Occipital lobe (tissue), 2 donors: Measurements from ENCODE around the gene SLC19A1. TPM values are rescaled to one million over a fixed set of nuclear protein-coding genes. Genes with fewer than 3 reads are reported as not detected.
"Not testable (repeated sequence)": the region's sequence is repeated elsewhere in the genome, so short reads cannot be mapped to it uniquely, and the experiment has no call there.

Experiments
- DNase-seq: peaks from one replicate; lab custom pipeline; 2025; lab: John Stamatoyannopoulos, UW
- total RNA-seq: library from RNA; depleted of rRNA; stranded (reverse); fragments of >200 nt; gene quantifications from one replicate; pipeline ENCODE4 v1.2.3, GENCODE V29; 2014

The SLC19A1 gene
- total RNA-seq, 1 donor from 2014 or later, result 10.8 TPM

GRCh38 chr21:45506241-45506817, 35.9 kb downstream of the SLC19A1 start:
- DNase-seq, result no peak

GRCh38 chr21:45505416-45506021, 36.7 kb downstream of the SLC19A1 start:
- DNase-seq, result no peak

- DNase-seq, result no peak
Measured at GRCh38 chr21:45504516-45505415, 37.5 kb downstream of the SLC19A1 start.

DNA sequence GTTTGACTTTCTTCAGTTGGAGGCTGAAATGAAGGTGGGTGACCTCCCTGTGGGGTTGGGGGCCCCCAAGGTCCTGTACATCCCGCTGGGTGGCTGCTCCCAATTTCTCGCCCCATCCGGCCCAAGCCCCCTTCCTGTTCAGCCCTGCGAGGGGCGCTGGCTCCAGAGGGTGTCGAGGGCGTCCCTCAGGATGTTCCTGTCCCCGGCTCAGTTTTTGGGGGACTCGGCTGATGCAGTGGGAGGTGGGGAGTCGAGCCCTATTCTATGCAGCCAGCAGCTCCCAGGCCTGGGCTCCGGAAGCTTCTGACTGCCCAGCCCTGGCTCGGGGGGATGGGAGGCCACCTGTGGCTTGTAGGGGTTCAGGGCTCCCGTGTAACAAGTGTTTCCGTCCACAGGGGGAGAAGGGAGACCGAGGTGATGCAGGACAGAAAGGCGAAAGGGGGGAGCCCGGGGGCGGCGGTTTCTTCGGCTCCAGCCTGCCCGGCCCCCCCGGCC, 38.2 kb downstream of the SLC19A1 start:
- no peak for DNase-seq

DNA sequence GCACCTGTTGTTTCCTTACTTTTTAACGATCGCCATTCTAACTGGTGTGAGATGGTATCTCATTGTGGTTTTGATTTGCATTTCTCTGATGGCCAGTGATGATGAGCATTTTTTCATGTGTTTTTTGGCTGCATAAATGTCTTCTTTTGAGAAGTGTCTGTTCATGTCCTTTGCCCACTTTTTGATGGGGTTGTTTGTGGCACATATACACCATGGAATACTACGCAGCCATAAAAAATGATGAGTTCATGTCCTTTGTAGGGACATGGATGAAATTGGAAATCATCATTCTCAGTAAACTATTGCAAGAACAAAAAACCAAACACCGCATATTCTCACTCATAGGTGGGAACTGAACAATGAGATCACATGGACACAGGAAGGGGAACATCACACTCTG, 39.0 kb downstream of the SLC19A1 start:
- DNase-seq, result not testable (repeated sequence)

- no peak for DNase-seq
Measured at GRCh38 chr21:45502600-45502999, 39.6 kb downstream of the SLC19A1 start.

DNA sequence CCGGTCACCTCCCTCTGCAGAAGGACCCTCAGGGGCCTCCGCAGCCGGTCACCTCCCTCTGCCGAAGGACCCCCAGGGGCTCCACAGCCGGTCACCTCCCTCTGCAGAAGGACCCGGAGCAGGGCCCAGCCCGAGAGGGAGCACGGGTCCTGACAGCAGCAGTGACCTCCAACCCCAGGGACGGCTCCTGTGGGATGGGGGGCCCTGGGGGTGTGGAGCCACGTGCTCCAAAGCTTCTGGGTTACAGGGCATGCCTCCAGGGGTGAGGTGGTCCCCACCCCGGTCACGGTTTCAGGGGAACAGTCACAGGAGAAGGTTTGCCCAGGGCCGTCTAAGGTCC, 40.3 kb downstream of the SLC19A1 start:
- no peak for DNase-seq

DNA sequence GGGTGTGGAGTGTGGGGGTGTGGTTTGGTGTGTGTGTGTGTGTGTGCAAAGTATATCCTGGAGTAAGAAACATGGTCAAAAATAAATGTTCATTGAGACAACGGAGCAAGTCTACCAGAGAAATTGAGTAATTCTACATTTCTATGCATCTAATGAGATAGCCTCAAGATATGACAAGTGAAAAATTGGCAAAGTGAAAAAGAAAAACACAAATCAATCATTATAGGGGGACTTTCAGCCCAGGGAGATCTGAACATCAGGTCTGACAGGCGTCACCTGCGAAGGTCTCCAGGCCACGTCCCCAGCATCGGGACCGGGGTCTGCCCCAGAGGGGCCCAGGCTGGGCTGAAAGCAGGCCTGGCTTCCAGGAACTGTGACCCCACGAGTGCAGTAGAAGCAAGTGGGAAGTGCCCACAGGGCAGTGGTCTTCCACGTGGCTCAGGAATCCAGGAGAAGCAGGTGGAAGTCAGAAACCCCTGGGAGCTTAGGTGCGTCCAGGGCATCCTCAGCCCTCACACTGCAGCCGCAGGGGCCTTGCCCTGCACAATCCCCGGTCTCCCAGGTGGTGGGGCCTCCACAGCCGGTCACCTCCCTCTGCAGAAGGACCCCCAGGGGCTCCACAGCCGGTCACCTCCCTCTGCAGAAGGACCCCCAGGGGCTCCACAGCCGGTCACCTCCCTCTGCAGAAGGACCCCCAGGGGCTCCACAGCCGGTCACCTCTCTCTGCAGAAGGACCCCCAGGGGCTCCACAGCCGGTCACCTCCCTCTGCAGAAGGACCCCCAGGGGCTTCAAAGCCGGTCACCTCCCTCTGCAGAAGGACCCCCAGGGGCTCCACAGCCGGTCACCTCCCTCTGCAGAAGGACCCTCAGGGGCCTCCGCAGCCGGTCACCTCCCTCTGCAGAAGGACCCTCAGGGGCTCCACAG, 40.9 kb downstream of the SLC19A1 start:
- DNase-seq, result not testable (repeated sequence)

DNA sequence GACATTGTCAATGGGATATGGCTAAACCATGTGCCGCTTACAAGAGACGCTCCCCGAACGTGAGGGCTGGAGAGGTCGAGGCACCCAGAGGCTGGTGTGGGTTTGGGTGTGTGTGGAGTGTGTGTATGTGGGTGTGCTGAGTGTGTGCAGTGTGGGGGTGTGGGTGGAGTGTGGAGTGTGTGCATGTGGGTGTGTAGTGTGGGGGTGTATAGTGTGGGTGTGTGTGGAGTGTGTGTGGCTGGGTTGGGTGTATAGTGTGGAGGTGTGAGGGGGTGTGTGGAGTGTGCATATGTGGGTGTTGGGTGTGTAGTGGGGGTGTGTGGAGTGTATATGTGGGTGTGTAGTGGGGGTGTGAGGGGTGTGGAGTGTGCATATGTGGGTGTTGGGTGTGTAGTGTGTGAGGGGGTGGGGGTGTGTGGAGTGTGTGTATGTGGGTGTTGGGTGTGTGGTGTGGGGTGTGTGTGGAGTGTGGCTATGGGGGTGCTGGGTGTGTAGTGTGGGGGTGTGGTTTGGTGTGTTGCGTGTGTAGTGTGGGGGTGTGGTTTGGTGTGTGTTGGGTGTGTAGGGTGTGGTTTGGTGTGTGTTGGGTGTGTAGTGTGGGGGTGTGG, 42.2 kb downstream of the SLC19A1 start:
- no peak for DNase-seq

DNA sequence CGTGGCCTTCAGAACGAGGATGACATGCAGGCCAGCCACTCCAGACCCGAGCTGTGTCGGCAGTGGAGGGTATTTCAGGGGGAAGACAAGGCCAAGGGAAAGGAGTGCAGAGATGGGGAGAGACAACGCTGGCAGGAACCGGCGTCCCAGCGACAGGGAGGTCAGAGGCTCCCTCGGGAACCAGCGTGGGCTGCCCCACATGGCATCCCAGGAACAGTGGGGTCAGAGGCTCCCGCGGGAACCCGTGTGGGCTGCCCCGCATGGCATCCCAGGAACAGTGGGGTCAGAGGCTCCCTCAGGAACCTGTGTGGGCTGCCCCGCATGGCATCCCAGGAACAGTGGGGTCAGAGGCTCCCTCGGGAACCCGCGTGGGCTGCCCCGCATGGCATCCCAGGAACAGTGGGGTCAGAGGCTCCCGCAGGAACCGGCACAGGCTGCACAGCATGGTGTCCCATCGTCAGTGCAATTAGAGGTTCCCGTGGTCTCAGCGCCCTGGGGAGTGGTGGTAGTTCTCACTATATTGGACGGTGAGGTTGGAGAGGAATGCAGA, 43.0 kb downstream of the SLC19A1 start:
- no peak for DNase-seq

DNA sequence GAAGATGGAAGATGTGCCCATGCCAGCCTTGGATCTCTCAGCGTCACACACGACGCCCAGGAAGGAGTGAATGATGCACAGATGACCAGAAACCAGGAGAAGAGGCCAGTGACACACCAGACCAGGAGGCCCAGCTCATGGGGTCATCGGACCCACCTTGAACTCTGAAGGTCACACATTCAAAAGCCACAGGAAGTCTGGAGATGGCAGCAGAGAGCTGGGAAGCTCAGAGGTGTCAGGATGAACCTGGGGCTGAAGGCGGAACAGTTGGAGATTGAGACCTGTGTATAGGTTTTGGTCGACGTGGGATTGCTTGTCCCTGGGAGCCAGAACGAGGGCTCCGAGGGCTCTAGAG, 43.6 kb downstream of the SLC19A1 start:
- no peak for DNase-seq

DNA sequence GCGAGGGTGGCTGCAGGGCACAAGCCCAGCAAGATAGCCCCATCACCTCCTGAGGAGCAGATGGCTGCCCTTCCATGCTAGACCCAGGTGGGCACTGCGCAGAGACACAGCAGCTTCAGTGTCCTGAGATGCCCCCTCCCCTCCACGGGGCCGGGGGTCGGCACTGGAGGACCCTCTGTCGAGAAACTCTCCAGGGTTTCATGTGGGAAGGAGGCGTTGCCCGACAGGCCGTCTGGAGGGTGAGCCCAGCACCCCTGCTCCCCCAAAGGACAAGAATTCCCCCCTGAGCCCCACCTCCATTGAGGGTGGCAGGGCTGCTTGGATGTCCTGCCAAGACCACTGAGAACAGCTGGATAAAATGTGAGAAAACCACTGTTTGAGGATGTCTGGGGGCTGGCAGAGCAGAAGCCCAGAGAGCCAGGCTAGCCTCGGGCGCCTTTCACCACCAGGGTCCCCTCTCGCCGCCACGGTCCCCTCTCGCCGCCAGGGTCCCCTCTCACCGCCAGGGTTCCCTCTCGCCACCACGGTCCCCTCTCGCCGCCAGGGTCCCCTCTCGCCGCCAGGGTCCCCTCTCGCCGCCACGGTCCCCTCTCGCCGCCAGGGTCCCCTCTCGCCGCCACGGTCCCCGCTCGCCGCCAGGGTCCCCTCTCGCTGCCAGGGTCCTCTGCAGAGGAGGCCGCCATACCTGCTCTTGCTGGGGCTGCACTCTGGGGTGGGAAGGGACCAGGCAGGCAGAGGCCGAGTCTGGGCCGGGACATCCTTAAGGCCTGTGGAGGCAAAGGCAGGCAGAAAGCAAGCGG, 44.2 kb downstream of the SLC19A1 start:
- DNase-seq, result no peak

- no peak for DNase-seq
Measured at GRCh38 chr21:45496968-45497845, 45.0 kb downstream of the SLC19A1 start.

- DNase-seq, result no peak
Measured at GRCh38 chr21:45496151-45496967, 45.9 kb downstream of the SLC19A1 start.

GRCh38 chr21:45494851-45495680, 47.2 kb downstream of the SLC19A1 start:
- DNase-seq, result no peak

DNA sequence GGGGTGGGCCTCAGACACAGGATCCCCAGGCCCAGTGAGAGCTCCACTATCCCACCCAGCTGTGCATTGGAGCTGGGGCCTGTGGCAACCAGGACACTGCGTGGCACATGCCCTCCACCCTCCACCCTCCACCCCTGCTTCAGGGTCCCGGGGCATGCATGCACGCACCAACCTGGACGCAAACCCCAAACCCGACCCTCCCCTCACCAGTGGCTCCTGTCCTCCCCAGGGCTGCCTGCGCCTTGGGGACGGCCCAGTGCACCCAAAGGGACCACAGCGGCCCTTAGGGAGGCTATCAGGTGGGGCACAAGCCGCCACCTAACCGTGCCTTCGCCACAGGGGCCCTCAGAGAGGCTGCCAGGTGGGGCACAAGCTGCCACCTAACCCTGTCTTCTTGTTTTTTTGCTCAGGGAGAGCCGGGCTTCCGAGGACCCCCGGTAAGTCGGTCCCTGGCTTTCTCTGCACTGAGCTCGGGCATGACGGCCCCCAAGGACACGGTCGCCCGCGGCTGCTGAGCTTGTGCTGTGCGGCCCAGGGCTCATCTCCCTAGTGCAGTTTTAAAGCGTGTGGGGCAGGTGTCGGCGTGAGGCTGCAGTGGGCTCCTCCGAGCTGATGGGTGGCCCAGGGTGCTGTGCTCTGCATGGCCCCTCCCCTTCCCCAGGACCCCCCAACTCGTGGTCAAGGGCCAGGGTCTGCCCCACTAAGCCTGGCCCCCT, 47.9 kb downstream of the SLC19A1 start:
- no peak for DNase-seq
